Fibroblast of skin of scalp (primary cell): ENCODE measurements around the gene MLX.
"Not testable (repeated sequence)": the region's sequence is repeated elsewhere in the genome, so short reads cannot be mapped to it uniquely, and the experiment has no call there.

Experiments used
- DNase-seq: peaks from one replicate; pipeline ENCODE4 v3.0.0-alpha.2; 2013

MLX gene

DNA sequence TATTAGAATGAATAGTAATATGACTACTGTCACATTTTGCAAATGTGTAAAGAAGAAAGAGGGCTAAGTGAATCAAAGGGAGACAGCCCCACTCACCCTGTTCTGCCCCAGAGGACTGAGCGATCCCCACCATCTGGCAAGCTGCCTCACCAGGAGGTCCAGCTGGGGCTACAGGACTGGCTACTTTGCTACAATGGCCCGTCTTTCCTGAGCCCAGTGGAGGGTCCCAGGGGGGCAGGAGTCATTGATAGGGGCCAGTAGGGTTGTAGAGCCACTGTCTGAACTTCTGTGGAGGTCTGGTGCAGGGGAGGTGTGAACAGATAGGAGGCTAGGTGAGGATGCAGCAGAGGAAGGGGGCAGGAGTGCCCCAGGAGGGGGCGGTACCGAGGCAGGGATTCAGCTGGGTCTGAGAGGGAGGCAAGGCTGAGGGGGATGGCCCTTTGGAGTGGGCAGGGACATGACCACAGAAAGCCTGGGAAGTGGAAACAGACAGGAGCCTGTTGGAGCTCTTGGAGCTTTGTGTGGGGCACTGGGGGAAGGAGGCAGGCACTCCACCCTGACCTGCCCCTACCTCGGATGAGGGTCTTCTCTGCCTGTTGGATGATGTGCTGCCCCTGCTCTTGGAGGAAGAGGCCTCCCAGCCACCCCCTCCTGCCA, 10.8 kb upstream of the MLX start:
- not testable (repeated sequence) for DNase-seq

DNA sequence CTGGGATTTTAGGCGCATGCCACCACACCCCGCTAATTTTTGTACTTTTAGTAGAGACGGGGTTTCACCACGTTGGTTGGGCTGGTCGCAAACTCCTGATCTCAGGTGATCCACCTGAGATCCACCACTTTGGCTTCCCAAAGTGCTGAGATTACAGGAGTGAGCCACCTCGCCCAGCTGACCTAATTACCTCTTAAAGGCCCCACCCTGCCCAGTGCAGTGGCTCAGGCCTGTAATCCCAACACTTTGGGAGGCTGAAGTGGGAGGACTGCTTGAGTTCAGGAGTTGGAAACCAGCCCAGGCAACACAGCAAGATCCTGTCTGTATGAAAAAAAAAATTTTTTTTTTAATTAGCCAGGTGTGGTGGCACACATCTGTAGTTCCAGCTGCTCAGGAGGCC, 7.8 kb upstream of the MLX start:
- no peak for DNase-seq

DNA sequence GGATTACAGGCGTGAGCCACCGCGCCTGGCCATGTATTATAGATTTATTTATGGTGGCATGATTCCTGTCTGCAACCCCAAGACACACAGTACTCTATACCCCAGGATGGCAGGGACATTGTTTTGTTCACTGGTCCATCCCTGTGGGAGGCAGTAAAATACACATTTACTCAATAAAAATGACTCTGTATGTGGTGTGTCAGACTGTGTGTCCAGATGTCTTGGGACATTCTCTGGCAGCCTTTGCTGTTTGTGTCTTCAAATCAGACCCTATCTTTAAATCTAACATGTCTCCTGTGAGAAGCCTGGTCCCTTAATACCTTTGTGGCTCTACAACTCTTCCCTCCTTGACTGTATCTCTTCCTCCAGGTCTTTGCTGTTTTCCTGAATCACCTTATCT, 6.7 kb upstream of the MLX start:
- DNase-seq, result no peak

DNA sequence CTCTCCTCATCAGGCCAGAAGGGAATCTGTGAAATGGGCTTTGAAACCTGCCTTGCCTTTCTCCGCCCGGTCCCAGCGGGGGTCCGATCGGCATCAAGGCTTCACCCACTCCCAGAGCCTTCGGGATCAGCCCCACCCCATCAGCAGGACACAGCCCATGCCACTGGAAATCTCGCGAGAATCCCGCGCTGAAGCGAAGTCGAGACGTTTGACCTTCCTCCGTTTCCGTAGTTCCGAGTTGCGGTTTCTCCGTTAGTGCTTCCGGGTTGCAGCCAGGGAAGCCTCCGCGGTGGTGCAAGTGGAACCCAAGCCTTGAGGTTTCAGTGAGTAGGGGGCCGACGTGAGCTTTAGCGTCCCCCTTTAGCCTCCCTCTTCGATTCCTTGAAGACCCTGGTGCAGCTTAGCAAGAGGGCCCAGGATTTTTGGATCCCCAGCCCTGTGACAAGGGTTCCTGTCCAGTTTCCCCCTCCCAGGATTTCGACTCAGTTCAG, 5.0 kb upstream of the MLX start, which contains the start of gene COASY:
TSS of gene COASY (plus strand) at position 252 of the 491 bp plus-strand sequence. CDS start 475 bp downstream, outside the sequence.
- DNase-seq, result peak; percentile 99

DNA sequence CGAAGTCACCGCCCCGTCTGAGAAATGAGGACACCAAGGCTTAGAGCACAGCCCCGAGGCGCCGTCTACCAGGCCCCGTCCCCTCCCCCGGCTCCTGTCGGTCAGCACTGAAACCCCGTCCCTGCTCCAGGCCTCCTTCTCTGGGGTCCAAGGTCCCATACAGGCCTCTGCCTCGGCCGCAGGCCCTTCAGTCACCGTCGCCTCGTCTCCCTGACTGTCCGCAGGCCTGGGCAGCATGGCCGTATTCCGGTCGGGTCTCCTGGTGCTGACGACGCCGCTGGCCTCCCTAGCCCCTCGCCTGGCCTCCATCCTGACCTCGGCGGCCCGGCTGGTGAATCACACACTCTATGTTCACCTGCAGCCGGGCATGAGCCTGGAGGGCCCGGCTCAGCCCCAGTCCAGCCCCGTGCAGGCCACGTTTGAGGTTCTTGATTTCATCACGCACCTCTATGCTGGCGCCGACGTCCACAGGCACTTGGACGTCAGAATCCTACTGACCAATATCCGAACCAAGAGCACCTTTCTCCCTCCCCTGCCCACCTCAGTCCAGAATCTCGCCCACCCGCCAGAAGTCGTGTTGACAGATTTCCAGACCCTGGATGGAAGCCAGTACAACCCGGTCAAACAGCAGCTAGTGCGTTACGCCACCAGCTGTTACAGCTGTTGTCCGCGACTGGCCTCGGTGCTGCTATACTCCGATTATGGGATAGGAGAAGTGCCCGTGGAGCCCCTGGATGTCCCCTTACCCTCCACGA, 4.3 kb upstream of the MLX start:
- DNase-seq, result no peak

DNA sequence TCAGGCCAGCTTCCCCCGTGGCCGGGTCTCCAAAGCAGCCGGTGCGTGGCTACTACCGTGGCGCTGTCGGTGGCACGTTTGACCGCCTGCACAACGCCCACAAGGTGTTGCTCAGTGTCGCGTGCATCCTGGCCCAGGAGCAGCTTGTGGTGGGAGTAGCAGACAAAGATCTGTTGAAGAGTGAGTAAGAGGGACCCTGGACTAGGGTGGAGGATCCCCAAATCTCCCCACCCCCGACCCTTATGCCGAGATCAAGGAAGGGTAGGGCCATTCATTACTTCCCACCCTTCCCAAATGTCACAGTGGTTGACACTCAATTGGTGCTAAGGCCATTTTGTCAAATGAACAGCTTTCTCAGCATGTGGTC, 3.8 kb upstream of the MLX start:
- no peak for DNase-seq

DNA sequence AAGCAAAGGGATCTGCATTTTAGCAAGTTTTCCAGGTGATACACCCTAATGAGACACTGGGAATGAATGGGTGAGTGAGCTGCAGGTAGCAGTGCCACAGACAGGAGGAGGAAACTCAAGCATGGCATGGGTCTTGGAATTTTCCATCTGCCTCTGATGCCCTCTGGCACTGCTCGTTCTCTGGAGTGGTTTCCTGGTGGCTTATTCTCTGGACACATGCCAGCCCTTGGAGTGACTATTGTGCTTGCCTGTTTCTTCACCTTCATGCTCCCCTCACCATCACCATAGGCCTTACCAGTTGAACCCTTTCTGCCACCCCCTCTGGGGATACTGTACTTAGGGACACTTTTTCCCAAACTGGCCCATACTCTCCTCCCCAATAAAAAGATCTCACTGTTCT, 3.4 kb upstream of the MLX start:
- no peak for DNase-seq

DNA sequence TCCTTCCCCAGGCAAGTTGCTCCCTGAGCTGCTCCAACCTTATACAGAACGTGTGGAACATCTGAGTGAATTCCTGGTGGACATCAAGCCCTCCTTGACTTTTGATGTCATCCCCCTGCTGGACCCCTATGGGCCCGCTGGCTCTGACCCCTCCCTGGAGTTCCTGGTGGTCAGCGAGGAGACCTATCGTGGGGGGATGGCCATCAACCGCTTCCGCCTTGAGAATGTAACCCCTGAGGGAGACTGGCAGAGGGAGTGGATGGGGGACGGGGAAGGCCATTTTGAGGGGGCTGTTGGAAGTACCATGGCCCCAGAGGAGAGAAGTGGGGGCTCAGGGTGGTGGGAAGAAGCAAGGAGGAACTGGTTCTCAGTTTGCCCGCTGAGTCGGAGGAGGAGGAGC, 3.0 kb upstream of the MLX start:
- DNase-seq, result no peak

DNA sequence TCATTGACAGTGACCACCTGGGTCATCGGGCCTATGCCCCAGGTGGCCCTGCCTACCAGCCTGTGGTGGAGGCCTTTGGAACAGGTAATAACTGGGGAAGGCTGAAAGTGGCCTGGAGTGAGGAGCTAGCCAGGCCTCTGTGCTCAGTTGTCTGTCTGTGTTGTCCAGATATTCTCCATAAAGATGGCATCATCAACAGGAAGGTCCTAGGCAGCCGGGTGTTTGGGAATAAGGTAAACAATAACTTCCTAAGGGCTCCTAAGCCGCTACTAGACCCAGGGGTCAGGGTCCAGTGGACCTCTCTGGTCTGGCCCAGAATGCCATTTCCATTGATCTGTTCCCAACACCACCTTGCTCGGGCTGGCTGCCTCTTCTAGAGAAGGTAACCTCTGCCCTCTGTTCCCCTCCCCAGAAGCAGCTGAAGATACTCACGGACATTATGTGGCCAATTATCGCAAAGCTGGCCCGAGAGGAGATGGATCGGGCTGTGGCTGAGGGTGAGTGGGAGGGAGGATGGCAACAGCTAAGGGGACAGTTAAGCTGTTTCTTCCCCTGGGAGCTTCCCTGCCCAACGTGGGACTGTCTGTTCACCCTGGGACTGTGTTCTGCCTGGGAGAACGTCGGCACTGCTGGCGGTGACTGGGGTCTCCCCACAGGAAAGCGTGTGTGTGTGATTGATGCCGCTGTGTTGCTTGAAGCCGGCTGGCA, 1.9 kb upstream of the MLX start:
- no peak for DNase-seq

DNA sequence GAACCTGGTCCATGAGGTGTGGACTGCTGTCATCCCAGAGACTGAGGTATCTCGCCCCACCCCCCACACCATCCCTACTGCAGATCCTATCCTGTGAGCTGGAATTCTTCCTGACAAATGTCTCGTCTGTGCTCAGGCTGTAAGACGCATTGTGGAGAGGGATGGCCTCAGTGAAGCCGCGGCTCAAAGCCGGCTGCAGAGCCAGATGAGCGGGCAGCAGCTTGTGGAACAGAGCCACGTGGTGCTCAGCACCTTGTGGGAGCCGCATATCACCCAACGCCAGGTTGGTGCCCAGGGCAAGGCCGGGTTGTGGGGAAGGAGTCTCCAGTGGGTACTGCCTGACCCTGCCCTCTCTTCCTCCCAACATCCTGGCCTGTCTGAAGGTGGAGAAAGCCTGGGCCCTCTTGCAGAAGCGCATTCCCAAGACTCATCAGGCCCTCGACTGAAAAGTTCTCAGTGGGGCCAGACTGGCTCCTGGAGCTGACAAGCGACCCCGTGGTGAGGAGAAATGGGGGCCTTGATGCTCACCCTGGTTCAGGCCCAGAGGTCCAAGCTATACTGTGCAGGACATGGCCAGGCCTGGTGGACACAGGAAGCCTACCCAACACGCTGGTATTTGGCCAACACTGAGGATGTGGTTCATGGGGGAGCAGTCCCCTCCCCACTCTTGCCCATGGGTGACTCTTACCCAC, 1.2 kb upstream of the MLX start:
- DNase-seq, result no peak

DNA sequence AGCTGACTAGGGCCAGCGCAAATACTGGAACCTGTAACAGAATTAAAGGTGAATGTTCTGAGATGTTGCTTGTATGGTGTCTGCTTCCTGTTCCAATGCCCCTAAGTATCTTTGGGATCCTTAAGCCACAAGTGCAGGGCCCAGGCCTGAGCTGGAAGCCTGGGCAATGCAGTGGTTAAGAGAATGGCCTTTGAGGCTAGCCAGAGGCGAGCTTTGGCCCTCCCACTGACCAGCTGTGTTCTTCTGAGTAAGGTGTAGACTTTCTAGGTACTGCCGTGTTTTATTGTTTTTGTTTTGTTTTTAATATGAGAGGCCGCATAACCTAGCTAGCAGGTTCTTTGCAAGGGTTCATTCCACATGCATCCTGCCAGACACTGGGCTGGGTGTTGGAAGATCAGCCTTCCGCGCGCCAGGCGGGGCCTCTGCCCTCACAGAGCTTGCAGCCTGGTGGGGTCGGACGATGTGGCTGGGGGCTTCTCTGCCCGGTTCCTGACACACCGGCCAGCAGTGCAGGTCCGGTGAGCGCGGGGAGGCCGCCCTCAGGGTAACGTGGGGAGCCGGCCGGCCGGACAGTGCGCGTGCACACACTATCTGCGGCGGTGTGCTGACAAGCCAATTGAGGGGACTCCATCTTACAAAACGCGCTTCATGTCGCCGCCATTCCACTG, 551 bp upstream of the MLX start:
- no peak for DNase-seq

DNA sequence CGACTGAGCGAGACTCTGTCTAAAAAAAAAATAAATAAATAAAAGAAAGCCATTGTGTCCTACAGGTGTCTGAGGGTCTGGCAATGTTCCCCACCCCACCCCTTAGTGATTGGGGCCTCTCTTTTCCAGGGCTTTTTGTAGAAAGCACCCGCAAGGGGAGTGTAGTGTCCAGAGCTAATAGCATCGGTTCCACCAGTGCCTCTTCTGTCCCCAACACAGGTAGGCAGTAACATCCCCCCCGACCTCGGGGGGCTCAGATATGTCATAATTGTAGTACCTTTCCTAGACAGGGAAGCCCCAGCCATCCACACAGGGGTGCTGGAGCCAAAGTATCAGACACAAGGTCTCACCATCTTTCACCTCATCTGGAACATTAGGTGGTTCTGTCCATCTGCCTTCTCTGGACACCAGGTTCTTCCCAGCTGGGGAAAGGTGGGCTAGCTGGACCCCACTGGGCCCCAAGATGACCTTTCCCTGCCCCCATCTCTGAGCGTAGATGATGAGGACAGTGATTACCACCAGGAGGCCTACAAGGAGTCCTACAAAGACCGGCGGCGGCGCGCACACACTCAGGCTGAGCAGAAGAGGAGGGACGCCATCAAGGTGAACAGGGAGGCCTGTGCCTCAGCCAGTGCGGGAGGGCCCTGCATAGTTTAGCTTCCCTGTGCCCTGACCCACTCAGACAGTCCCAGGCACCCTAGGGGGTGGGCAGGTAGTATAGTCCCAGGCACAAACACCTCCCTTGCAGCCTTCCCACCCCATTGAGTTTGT, 1.6 kb downstream of the MLX start:
- no peak for DNase-seq

DNA sequence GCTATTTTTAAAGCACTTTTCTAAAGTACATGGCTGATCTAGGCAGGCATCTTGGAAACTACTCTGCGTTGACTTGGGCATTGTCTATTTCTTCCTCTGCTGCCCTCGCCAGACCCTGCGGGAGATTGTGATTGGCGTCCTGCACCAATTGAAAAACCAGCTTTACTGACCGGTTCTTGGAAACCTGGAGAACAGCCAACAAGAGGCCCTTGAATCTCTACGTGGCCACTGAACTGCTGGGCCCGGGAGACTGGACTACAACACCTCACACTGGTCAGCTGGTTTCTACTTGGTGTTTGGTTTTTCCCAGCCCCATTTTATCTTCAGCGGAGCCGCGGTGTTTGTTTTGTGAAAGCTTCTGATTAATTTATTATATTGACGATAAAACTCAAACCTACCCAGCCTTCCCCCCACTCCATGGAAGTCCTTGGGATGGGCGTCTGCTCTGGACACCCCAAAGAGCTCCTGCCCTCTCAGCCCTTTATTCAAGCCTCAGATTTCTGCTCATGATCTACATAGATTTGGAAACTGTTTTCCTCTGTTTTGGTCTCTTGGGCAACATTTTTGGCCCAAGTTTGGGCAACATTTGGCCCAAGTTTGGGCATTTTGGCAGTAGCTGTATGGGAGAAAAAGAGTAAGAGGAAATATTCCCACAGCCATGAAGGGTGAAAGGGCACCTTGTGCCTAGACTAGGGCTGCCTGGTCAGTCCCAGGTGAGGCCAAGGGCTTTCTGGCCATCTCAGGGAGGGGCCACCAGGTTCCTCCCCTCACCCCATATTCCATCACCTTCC, 4.7 kb downstream of the MLX start:
- no peak for DNase-seq

DNA sequence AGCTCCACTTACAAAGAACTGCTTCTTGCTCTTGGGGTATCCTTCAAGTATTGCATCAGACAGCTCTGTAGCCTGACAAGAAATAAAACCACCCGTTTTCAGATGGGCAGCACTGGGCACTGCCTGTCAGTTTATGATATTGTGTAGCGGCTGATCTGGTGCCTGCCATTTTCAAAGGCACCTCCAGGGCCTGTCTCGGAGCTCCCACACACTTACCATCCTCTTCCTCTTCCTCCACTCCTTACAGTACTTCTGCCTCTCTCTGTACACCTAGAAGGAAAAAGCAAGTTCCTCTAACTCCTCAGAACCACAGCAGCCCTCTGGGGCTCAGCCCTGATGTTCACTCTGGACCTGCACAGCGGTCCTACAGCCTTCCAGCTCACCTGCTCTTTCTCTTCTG, 6.2 kb downstream of the MLX start:
- DNase-seq, result no peak

DNA sequence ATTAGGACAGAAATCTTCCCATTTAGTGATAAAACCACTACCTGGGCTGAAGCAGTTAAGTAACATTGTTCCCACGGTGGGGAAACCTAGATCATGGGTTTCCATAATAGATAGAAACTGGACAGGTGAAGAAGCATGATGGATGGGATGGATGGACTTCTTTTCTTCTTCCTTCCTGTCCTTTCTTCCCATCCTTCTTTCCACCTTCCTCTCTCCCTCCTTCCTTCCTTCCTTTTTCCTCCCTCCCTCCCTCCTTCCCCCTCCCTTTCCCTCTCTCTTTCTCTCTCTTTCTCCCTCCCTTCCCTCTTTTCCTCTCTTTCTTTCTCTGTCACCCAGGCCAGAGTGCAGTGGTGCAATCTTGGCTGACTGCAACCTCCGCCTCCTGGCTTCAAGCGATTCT, 7.6 kb downstream of the MLX start:
- DNase-seq, result no peak

DNA sequence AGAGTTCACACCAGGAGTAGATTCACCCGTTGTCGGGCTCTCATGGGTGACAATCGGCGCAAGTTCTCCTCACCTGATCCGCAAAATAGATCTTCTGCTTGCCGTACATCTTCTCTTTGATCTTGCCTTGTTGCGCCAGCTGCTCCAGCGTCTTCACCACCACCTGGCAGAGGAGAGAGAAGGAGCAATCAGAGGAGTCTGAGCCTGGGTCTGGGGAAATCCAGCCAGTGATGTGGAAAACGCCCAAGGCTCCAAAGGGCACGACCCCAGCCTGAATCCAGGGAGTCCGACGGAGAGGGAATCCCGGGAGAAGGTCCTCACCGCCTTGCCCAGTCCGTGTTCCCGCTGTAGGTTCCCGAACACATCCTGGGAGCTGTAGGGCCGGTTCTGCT, 10.2 kb downstream of the MLX start:
- DNase-seq, result no peak

DNA sequence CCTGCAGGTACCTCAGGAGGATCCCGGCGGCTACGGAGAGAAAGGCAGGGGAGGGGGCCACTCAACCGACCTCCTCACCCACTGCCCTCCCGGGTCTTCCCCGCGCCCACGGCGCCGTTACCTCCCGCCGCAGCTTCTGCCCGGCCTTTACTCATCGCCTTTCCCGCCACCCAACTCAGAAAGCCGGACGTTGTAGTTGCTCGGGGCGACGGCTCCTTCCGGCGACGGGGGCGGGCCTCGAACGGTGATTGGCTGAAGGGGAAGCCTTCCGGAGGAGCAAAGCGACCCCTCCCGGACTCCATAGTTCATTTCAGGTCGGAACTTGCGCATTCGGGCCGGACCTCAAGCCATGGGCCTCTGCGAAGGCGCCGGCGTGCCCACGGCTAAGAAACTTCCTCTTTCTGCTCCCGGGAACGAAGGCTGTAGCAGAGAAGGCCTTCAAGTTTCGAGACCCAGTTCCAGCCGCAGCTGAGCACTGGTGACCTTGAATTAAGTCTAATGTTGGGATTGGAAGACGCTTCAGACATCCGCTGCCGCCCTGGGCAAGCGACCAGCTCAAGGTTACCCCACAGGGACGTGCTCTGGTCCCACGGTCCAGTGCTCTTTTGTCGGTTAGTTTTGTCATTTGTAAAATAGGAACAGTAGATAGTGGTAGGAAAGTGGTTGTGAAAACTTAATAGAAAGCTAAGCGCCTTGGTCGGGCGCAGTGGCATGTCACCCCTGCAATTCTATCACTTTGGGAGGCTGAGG, 10.8 kb downstream of the MLX start, which contains the start of gene PSMC3IP:
TSS of gene PSMC3IP (minus strand) at position 198 of the 750 bp plus-strand sequence. CDS start at position 155, 43 bp downstream.
- DNase-seq, result peak; percentile 93

DNA sequence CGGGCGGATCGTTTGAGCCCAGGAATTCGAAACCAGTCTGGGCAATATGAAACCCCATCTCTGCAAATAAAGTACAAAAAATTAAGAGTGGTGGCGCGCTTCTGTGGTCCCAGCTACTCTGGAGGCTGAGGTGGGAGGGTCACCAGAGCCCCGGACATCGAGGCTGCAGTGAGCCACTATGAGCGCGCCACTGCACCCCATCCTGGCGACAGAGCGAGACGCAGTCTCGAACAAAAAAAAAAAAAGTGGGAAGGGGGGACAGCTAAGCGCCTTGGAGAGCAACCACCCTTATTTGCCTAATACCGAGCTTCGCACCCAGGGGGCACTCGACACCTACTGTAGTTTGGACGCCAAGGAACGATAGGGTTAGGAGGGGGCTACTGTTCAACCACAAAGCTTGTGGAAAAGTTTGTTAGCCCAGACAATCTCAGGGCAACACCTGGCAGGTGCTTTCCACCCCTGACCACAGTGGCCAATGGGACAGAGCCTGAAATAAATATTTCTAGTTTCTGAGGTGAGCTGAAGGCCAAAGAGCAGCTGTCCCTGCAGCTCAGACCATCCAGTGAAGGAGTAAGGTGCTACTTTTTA, 11.5 kb downstream of the MLX start:
- peak; percentile 71 for DNase-seq

DNA sequence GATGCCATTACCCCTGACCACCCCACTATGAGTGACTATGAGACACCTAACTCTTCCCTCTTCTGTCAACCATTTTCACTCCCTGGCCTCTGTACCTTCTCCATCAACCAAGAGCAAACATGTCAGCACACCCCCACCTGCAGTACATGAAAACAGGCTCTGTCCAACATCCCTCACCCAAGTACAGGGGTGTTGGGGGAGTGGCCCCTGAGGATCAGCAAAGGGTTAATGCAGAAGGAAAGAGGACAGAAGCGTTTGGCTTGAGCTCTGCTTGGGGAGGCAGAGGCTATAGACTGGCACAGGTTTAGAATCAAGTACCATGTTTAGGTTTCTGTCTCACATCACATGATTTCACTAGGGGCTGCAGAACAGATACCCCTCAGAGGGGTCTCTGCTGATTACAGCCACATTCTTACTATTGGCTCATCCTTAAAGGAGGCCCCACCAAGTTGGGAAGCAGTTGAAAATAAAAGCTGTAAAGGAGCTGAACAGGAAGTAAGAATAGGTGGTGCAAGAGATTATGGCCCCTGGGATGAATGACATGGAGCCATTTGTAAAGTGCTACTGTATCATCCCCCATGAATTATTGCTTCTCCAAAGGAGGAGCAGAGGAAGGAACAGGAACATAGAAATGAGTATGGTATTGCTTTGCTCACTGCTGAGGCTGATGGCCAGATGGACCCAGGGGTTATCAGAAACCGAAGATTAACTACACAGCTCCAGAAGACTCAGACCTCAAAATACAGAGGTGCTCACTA, 13.1 kb downstream of the MLX start:
- DNase-seq, result no peak
